ENCODE results near the gene HCN4. TPM values are rescaled to one million over a fixed set of nuclear protein-coding genes. Genes with fewer than 3 reads are reported as not detected.

HCN4 gene
- total RNA-seq, 4 donors from 2014 or later = under 0.01 to 0.10 TPM; not detected in 2

GRCh38 chr15:73325191-73325861 is 43.4 kb downstream of the HCN4 start:
- Histone ChIP-seq H3K36me3 (no peaks in the 10 kb centered on the region), H3K27me3 (no peaks in the 10 kb centered on the region), H3K4me1 (peaks cover 0 to 8% of the 10 kb centered on the region in 2 donors), H3K4me3 (replicated peaks in 1 of 3) (no peak overlapping the region), H3K9me3 (no peaks in the 10 kb centered on the region), H3K27ac (no peak overlapping the region)
- TF ChIP-seq POLR2A (IDR thresholded peaks at IDR 0.05) (no peak), CTCF (IDR thresholded peaks at IDR 0.05) (no peak)
- no peak for DNase-seq
- intact Hi-C loops (cut with DNase I) = no loop called here
- WGBS, 2 donors = 76 to 80% methylated on average over 19 to 29 of the region's 29 CpGs

- no peaks in the 10 kb centered on the region for H3K9me3 ChIP-seq
- intact Hi-C loops (cut with DNase I) = no loop called here
- DNase-seq = no peak
- no peak for TF ChIP-seq POLR2A (IDR thresholded peaks at IDR 0.05)
- TF ChIP-seq CTCF (IDR thresholded peaks at IDR 0.05) = no peak
- no peak overlapping the region for H3K4me3 ChIP-seq (replicated peaks in 1 of 3)
- WGBS, 2 donors = 95 to 96% methylated on average over 11 to 16 of the region's 16 CpGs
- H3K27ac ChIP-seq = no peak overlapping the region
- H3K27me3 ChIP-seq = no peaks in the 10 kb centered on the region
- peaks cover 0 to 8% of the 10 kb centered on the region in 2 donors for H3K4me1 ChIP-seq
- H3K36me3 ChIP-seq = no peaks in the 10 kb centered on the region
Observed at GRCh38 chr15:73324496-73325170, 44.1 kb downstream of the HCN4 start.

- Histone ChIP-seq H3K9me3 (no peaks in the 10 kb centered on the region), H3K27me3 (no peaks in the 10 kb centered on the region), H3K36me3 (no peaks in the 10 kb centered on the region), H3K27ac (no peak overlapping the region), H3K4me3 (replicated peaks in 1 of 3) (no peak overlapping the region), H3K4me1 (peaks cover 0 to 2% of the 10 kb centered on the region in 2 donors)
- TF ChIP-seq CTCF (IDR thresholded peaks at IDR 0.05) (no peak), POLR2A (IDR thresholded peaks at IDR 0.05) (no peak)
- WGBS, 2 donors = 91% methylated on average over 15 of the region's 16 CpGs; no CpG with 5 or more reads in 1 of the 2 donors
- DNase-seq = no peak
- intact Hi-C loops (cut with DNase I) = no loop called here
Observed at GRCh38 chr15:73323956-73324355, 44.8 kb downstream of the HCN4 start.

GRCh38 chr15:73323374-73323955 is 45.3 kb downstream of the HCN4 start:
- intact Hi-C loops (cut with DNase I) = no loop called here

More at GRCh38 chr15:73323374-73323955, 45.3 kb downstream of the HCN4 start:
- H3K4me3 ChIP-seq (replicated peaks in 1 of 3) = no peak overlapping the region
- H3K9me3 ChIP-seq = no peaks in the 10 kb centered on the region
- no peak for DNase-seq
- no peak overlapping the region for H3K27ac ChIP-seq
- H3K36me3 ChIP-seq = no peaks in the 10 kb centered on the region
- no peak for TF ChIP-seq CTCF (IDR thresholded peaks at IDR 0.05)
- no peak for TF ChIP-seq POLR2A (IDR thresholded peaks at IDR 0.05)
- no peaks in the 10 kb centered on the region for H3K4me1 ChIP-seq
- WGBS, 2 donors = 94% methylated on average over 26 to 30 of the region's 30 CpGs
- no peaks in the 10 kb centered on the region for H3K27me3 ChIP-seq

All from thyroid gland (tissue), 4 donors.